Neuronal stem cell (in vitro differentiated cells): ENCODE results near the gene CORIN.
A peak's percentile ranks its signal among the peaks of the same experiment; 100 is the strongest.
"Not testable (repeated sequence)": the region's sequence is repeated elsewhere in the genome, so short reads cannot be mapped to it uniquely, and the experiment has no call there.

Source experiments
- DNase-seq: peaks from one replicate; pipeline ENCODE4 v3.0.0-alpha.2; 2013; ENCODE audit warnings: low spot score
- H2AFZ ChIP-seq: one replicate; pipeline ENCODE4 v1.6.1; 2013; ENCODE audit warnings: mild to moderate bottlenecking, low read length, inconsistent platforms
- H2AK5ac ChIP-seq: 2 replicates; pipeline ENCODE4 v1.6.1; 2013; ENCODE audit warnings: low read depth, mild to moderate bottlenecking, inconsistent platforms, low read length, moderate library complexity, mixed read lengths
- H2BK120ac ChIP-seq: 2 replicates; pipeline ENCODE4 v1.6.1; 2013; ENCODE audit warnings: low read depth, mild to moderate bottlenecking, inconsistent platforms, low read length, moderate library complexity, mixed read lengths
- H2BK12ac ChIP-seq: one replicate; pipeline ENCODE4 v1.6.1; 2013; ENCODE audit warnings: low read length, inconsistent platforms
- H2BK15ac ChIP-seq: 2 replicates; pipeline ENCODE4 v1.6.1; 2013; ENCODE audit warnings: mild to moderate bottlenecking, low read length, inconsistent platforms, mixed read lengths
- H2BK5ac ChIP-seq: one replicate; pipeline ENCODE4 v1.6.1; 2013; ENCODE audit warnings: inconsistent platforms, mild to moderate bottlenecking, low read length, moderate library complexity
- H3K14ac ChIP-seq: one replicate; pipeline ENCODE4 v1.6.1; 2013; ENCODE audit warnings: low read length, inconsistent platforms
- H3K18ac ChIP-seq: 2 replicates; pipeline ENCODE4 v1.6.1; 2013; ENCODE audit warnings: low read length, inconsistent platforms
- H3K23ac ChIP-seq: 2 replicates; pipeline ENCODE4 v1.6.1; 2013; ENCODE audit warnings: low read depth, mild to moderate bottlenecking, mixed read lengths, low read length, inconsistent platforms; ENCODE audit not compliant: poor library complexity
- H3K27ac ChIP-seq: replicated peaks from 3 replicates; pipeline ENCODE4 v1.5.1; 2013; ENCODE audit warnings: low read length, inconsistent platforms
- H3K27me3 ChIP-seq, 3 experiments: 2 replicates each; pipeline ENCODE4 v1.6.1; 2013; ENCODE audit warnings: low read length in 3 of 3, mild to moderate bottlenecking in 2 of 3, inconsistent platforms in 1 of 3, low read depth in 1 of 3, mixed read lengths in 1 of 3, moderate library complexity in 1 of 3; ENCODE audit not compliant: control insufficient read depth in 3 of 3, insufficient read depth in 3 of 3
- H3K36me3 ChIP-seq, 2 donors: replicated peaks in 1 of 2; 2 replicates each; pipeline ENCODE4 v1.6.1; 2013; ENCODE audit warnings: low read length in 2 of 2; ENCODE audit not compliant: control insufficient read depth in 2 of 2, insufficient read depth in 2 of 2
- H3K4ac ChIP-seq: 2 replicates; pipeline ENCODE4 v1.6.1; 2013; ENCODE audit warnings: inconsistent platforms, mild to moderate bottlenecking, low read length, moderate library complexity
- H3K4me1 ChIP-seq, 2 donors: 1 replicate in 1 of 2; 2 replicates in 1 of 2; pipeline ENCODE4 v1.6.1; 2013; ENCODE audit warnings: low read length in 2 of 2, low read depth in 1 of 2; ENCODE audit not compliant: control insufficient read depth in 2 of 2, insufficient read depth in 1 of 2
- H3K4me2 ChIP-seq: one replicate; pipeline ENCODE4 v1.6.1; 2013; ENCODE audit warnings: mild to moderate bottlenecking, low read length, inconsistent platforms; ENCODE audit not compliant: insufficient read depth, poor library complexity, severe bottlenecking
- H3K4me3 ChIP-seq, 2 donors: 2 replicates each; pipeline ENCODE4 v1.5.1; 2013; ENCODE audit warnings: low read length in 2 of 2, mild to moderate bottlenecking in 2 of 2, inconsistent platforms in 1 of 2, moderate library complexity in 1 of 2
- H3K79me1 ChIP-seq: one replicate; pipeline ENCODE4 v1.6.1; 2013; ENCODE audit warnings: low read depth, mild to moderate bottlenecking, inconsistent platforms, low read length, moderate library complexity
- H3K9ac ChIP-seq: one replicate; pipeline ENCODE4 v1.6.1; 2013; ENCODE audit warnings: mild to moderate bottlenecking, low read depth, low read length, inconsistent platforms; ENCODE audit not compliant: poor library complexity
- H3K9me3 ChIP-seq, 2 donors: replicated peaks in 1 of 2; 2 replicates each; pipeline versions ENCODE3 to v1.6.1; 2013; ENCODE audit warnings: low read length in 2 of 2, mild to moderate bottlenecking in 2 of 2, inconsistent platforms in 1 of 2, low read depth in 1 of 2, mixed read lengths in 1 of 2, moderate library complexity in 1 of 2; ENCODE audit not compliant: control insufficient read depth in 2 of 2, insufficient read depth in 1 of 2
- H4K8ac ChIP-seq: one replicate; pipeline ENCODE4 v1.6.1; 2013; ENCODE audit warnings: low read depth, mild to moderate bottlenecking, inconsistent platforms, low read length, moderate library complexity
- H4K91ac ChIP-seq: one replicate; pipeline ENCODE4 v1.6.1; 2013; ENCODE audit warnings: low read length, low read depth, mild to moderate bottlenecking, inconsistent platforms; ENCODE audit not compliant: poor library complexity
- WGBS, 2 donors: extraction: QIAGEN DNeasy Blood & Tissue Kit; methylation state at CpG; one replicate each; pipeline ENCODE4 v1.1.7; 2013; ENCODE audit warnings: missing lambda C conversion rate in 2 of 2, mixed read lengths in 1 of 2; ENCODE audit not compliant: insufficient read length in 2 of 2, insufficient replicate concordance in 1 of 2; ENCODE audit errors: extremely low coverage in 2 of 2; 5-methylcytosine and 5-hydroxymethylcytosine counted together

The CORIN gene

GRCh38 chr4:47771020-47771419 is 66.8 kb downstream of the CORIN start:
- Histone ChIP-seq H3K27me3 (no peaks in the 10 kb centered on the region), H2BK12ac (no peak overlapping the region), H4K8ac (no peak overlapping the region), H3K79me1 (no peaks in the 10 kb centered on the region), H3K36me3 (no peaks in the 10 kb centered on the region), H3K23ac (no peak overlapping the region), H2BK5ac (no peak overlapping the region), H3K9ac (no peak overlapping the region), H2AFZ (no peak overlapping the region), H2AK5ac (no peak overlapping the region), H2BK15ac (no peak overlapping the region), H3K4me1 (no peaks in the 10 kb centered on the region), H3K9me3 (no peaks in the 10 kb centered on the region), H3K4me2 (no peak overlapping the region), H3K27ac (no peak overlapping the region), H4K91ac (no peak overlapping the region), H3K18ac (no peak overlapping the region), H3K4ac (no peak overlapping the region), H3K14ac (no peak overlapping the region), H2BK120ac (no peak overlapping the region), H3K4me3 (no peak overlapping the region)
- WGBS, 2 donors, result no CpG with 5 or more reads among the region's 1 CpG
- DNase-seq, result no peak

- H3K79me1 ChIP-seq, H3K4me2 ChIP-seq, H3K27me3 ChIP-seq, H2BK120ac ChIP-seq, H3K4ac ChIP-seq, H3K14ac ChIP-seq, H2BK12ac ChIP-seq, H3K36me3 ChIP-seq, H3K4me3 ChIP-seq, H4K91ac ChIP-seq, H2BK15ac ChIP-seq, H3K23ac ChIP-seq, H2BK5ac ChIP-seq, DNase-seq, H2AFZ ChIP-seq, H3K9ac ChIP-seq, H3K9me3 ChIP-seq, H2AK5ac ChIP-seq, H3K27ac ChIP-seq, H3K4me1 ChIP-seq, H4K8ac ChIP-seq, H3K18ac ChIP-seq: not testable (repeated sequence)
- WGBS, 2 donors, result no CpG with 5 or more reads among the region's 7 CpGs
Measured at GRCh38 chr4:47767956-47768355, 69.9 kb downstream of the CORIN start.

- H3K4ac ChIP-seq, result no peak overlapping the region
- no peaks in the 10 kb centered on the region for H3K9me3 ChIP-seq
- H4K8ac ChIP-seq, result no peak overlapping the region
- no peak overlapping the region for H2BK120ac ChIP-seq
- WGBS, 2 donors, result no CpG with 5 or more reads among the region's 6 CpGs
- no peak overlapping the region for H3K27ac ChIP-seq
- H2BK5ac ChIP-seq, result no peak overlapping the region
- no peak overlapping the region for H3K18ac ChIP-seq
- no peaks in the 10 kb centered on the region for H3K79me1 ChIP-seq
- no peak overlapping the region for H3K23ac ChIP-seq
- DNase-seq, result no peak
- no peak overlapping the region for H2BK12ac ChIP-seq
- H4K91ac ChIP-seq, result no peak overlapping the region
- H2BK15ac ChIP-seq, result no peak overlapping the region
- no peak overlapping the region for H2AK5ac ChIP-seq
- H3K4me1 ChIP-seq, result no peaks in the 10 kb centered on the region
- no peaks in the 10 kb centered on the region for H3K27me3 ChIP-seq
- H3K4me2 ChIP-seq, result no peak overlapping the region
- H3K9ac ChIP-seq, result peak overlapping the region; percentile 21
- H3K4me3 ChIP-seq, result no peak overlapping the region
- peak overlapping the region; percentile 38 for H3K14ac ChIP-seq
- H2AFZ ChIP-seq, result no peak overlapping the region
- H3K36me3 ChIP-seq, result no peaks in the 10 kb centered on the region
Measured at GRCh38 chr4:47763279-47763678, 74.6 kb downstream of the CORIN start.

GRCh38 chr4:47762376-47763266 is 75.2 kb downstream of the CORIN start:
- H3K79me1 ChIP-seq, result no peaks in the 10 kb centered on the region
- WGBS, 2 donors, result no CpG with 5 or more reads among the region's 2 CpGs
- H2AK5ac ChIP-seq, result no peak overlapping the region
- H2AFZ ChIP-seq, result no peak overlapping the region
- no peaks in the 10 kb centered on the region for H3K9me3 ChIP-seq
- H3K27ac ChIP-seq, result no peak overlapping the region
- H3K4ac ChIP-seq, result no peak overlapping the region
- H3K4me3 ChIP-seq, result no peak overlapping the region
- no peak overlapping the region for H2BK12ac ChIP-seq
- no peaks in the 10 kb centered on the region for H3K36me3 ChIP-seq
- no peak overlapping the region for H3K23ac ChIP-seq
- H2BK120ac ChIP-seq, result no peak overlapping the region
- H3K14ac ChIP-seq, result no peak overlapping the region
- no peaks in the 10 kb centered on the region for H3K27me3 ChIP-seq
- no peak overlapping the region for H3K4me2 ChIP-seq
- no peak for DNase-seq
- no peak overlapping the region for H4K91ac ChIP-seq
- no peak overlapping the region for H4K8ac ChIP-seq
- H2BK15ac ChIP-seq, result no peak overlapping the region
- H3K9ac ChIP-seq, result no peak overlapping the region
- no peak overlapping the region for H2BK5ac ChIP-seq
- H3K4me1 ChIP-seq, result no peaks in the 10 kb centered on the region
- H3K18ac ChIP-seq, result no peak overlapping the region
